Activated T-cell treated with anti-CD3 and anti-CD28 coated beads, Interleukin-2, amount 50 U/mL, for 72 hours (primary cell): Measurements from ENCODE around the gene ACADVL. TPM values are rescaled to one million over a fixed set of nuclear protein-coding genes. Genes with fewer than 3 reads are reported as not detected.
A peak's percentile ranks its signal among the peaks of the same experiment; 100 is the strongest.

Source experiments
- ATAC-seq, 2 donors: fragments of 150-1000 bp; cut with Tn5 transposase; replicated peaks in 1 of 2; 2 replicates each; pipeline ENCODE4 v1.10.0; 2021; ENCODE audit warnings: moderate library complexity in 2 of 2, mild to moderate bottlenecking in 1 of 2
- DNase-seq, 2 donors: peaks; one replicate each; pipeline ENCODE4 v3.0.0; 2021 to 2022; ENCODE audit warnings: mixed read lengths in 1 of 2
- H3K27ac Mint-ChIP-seq: one replicate; pipeline ENCODE4 v1.8.0; 2022; ENCODE audit warnings: mild to moderate bottlenecking, moderate library complexity, mixed read lengths
- H3K27me3 Mint-ChIP-seq: one replicate; pipeline ENCODE4 v1.8.0; 2022; ENCODE audit warnings: low read depth, mixed read lengths
- H3K36me3 Mint-ChIP-seq, 2 donors: one replicate each; pipeline ENCODE4 v1.8.0; 2022; ENCODE audit warnings: mixed read lengths in 2 of 2, mild to moderate bottlenecking in 1 of 2; ENCODE audit not compliant: insufficient read depth in 2 of 2
- H3K4me1 Mint-ChIP-seq: one replicate; pipeline ENCODE4 v1.8.0; 2022; ENCODE audit warnings: low read depth, mixed read lengths
- H3K4me3 Mint-ChIP-seq, 2 donors: one replicate each; pipeline ENCODE4 v1.8.0; 2022; ENCODE audit warnings: mild to moderate bottlenecking in 2 of 2, mixed read lengths in 2 of 2, moderate library complexity in 2 of 2
- H3K9me3 Mint-ChIP-seq, 2 donors: one replicate each; pipeline ENCODE4 v1.8.0; 2022; ENCODE audit warnings: mixed read lengths in 2 of 2
- total RNA-seq, 2 donors: library from RNA; stranded (reverse); gene quantifications; one replicate each; pipeline ENCODE4 v1.2.3, GENCODE V29; 2022

ACADVL gene
- total RNA-seq, 2 donors from 2014 or later = 335 to 386 TPM

DNA sequence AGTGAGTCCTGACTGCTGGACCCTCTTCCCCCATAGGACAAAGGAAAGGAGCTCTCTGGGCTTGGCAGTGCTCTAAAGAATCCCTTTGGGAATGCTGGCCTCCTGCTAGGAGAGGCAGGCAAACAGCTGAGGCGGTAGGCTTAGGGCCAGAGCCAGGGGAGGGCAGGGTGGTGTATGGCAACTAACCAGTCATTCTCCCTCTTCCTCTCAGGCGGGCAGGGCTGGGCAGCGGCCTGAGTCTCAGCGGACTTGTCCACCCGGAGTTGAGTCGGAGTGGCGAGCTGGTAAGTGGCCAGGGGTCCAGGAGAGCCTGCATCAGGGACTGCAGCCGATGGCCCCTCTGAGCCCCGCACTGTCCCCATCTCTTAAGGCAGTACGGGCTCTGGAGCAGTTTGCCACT is 4.4 kb downstream of the ACADVL start:
- DNase-seq (no peak), ATAC-seq (no peak)
- no peaks in the 10 kb centered on the region for H3K9me3 Mint-ChIP-seq
- H3K27me3 Mint-ChIP-seq = no peaks in the 10 kb centered on the region
- no peak overlapping the region for H3K27ac Mint-ChIP-seq
- H3K4me1 Mint-ChIP-seq = peaks cover 35% of the 10 kb centered on the region
- H3K4me3 Mint-ChIP-seq = no peak overlapping the region
- H3K36me3 Mint-ChIP-seq = peaks cover 1 to 4% of the 10 kb centered on the region in 2 donors

DNA sequence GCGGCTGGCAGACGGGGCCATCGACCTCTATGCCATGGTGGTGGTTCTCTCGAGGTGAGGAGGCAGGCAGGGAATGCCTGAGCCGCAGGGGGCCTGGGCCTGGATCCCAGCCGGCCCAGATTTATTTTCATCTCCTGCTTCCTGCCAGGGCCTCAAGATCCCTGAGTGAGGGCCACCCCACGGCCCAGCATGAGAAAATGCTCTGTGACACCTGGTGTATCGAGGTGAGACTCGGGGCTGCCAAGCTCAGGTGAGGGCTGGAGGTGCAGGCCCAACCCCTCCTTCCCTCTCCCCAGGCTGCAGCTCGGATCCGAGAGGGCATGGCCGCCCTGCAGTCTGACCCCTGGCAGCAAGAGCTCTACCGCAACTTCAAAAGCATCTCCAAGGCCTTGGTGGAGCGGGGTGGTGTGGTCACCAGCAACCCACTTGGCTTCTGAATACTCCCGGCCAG is 4.9 kb downstream of the ACADVL start:
- Mint-ChIP-seq H3K9me3 (no peaks in the 10 kb centered on the region), H3K4me1 (peaks cover 29% of the 10 kb centered on the region), H3K4me3 (no peak overlapping the region), H3K27ac (no peak overlapping the region), H3K36me3 (peaks cover 3 to 4% of the 10 kb centered on the region in 2 donors), H3K27me3 (no peaks in the 10 kb centered on the region)
- DNase-seq = no peak
- ATAC-seq = no peak

DNA sequence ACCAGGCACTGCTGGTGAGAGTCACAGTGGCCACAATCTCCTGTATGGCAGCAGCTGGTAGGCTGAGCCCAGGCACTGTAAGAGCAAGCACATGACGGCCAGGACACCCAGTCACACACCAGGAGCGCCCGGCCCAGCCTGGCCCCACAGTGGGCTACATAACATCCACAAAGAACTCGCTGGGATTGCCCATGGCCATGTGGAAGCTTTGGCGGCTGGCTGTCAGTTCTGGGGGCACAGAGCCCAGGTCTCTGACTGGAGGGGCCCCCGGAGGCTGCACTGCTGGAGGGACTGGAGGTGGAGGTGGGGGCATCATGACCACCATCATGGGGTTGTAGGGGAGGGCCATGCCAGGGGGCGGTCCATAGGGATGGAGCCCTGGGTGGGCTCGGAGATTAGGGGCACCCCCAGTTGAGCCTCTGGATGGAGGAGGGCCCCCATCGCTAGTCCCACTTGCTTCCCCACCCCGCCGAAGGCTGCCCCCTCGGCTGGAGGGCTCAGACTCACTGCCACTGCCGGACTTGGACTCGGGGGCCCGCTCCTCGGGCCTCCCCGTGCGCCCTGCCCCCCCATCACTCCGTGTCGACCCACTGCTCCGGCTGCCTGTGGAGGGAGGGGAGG is 6.1 kb downstream of the ACADVL start:
- no peaks in the 10 kb centered on the region for H3K27me3 Mint-ChIP-seq
- DNase-seq (no peak), ATAC-seq (no peak)
- peaks cover 5% of the 10 kb centered on the region in 2 donors for H3K36me3 Mint-ChIP-seq
- H3K4me1 Mint-ChIP-seq = peaks cover 29% of the 10 kb centered on the region
- no peaks in the 10 kb centered on the region for H3K9me3 Mint-ChIP-seq
- no peak overlapping the region for H3K27ac Mint-ChIP-seq
- no peak overlapping the region for H3K4me3 Mint-ChIP-seq

DNA sequence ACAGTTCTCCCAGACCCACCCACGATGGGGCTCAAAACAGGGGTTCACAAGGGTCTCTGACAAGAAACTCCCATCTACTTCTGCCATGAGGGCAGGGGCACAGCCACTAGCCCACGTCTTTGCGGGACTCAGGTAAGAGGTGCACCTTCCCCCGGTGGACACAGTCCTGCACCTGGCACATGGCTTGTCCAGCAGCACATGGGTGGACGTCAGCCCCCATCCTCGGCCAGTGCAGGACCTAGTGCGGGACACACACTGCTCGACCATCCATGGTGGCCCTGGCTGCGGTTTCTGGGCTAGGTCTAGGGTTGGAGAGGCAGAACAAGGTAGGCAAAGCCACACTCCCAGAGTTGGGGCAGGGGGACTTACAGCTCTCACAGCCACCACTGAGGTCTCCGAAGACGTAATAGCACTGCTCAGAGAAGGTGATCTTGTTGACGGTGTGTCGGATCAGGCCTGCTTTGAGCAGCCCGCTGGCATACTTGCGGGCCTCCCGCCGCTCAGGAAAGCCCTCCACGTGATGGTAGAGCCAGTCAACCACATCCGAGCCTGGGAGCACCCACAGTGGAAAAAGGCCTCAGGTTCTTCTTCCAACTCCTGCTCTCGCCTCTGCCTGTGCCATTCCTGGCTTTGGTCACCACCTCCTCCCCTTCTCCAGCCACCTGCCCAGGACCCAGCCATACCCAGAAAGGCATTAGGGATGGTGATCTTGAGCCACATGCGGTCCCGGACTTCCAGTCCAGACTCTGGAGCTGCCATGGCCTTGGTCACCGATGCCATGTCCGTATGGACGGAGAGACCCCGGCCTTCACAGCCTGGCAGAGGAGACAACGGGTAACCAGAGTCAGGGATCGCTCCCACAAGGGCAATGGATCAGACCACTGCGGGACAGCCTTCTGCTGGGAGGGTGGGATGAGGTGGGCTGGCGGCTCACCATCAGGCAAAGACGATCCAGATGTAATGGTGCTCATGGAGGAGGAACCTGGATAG is 7.3 kb downstream of the ACADVL start:
- Mint-ChIP-seq H3K27me3 (no peaks in the 10 kb centered on the region), H3K36me3 (peaks cover 5 to 6% of the 10 kb centered on the region in 2 donors), H3K4me3 (no peak overlapping the region), H3K27ac (no peak overlapping the region), H3K9me3 (no peaks in the 10 kb centered on the region), H3K4me1 (peaks cover 29% of the 10 kb centered on the region)
- no peak for DNase-seq
- ATAC-seq = no peak

- H3K4me3 Mint-ChIP-seq = no peak overlapping the region
- no peaks in the 10 kb centered on the region for H3K27me3 Mint-ChIP-seq
- H3K27ac Mint-ChIP-seq = no peak overlapping the region
- H3K9me3 Mint-ChIP-seq = no peaks in the 10 kb centered on the region
- no peak for DNase-seq
- H3K36me3 Mint-ChIP-seq = peaks cover 5 to 7% of the 10 kb centered on the region in 2 donors
- ATAC-seq = no peak
- peaks cover 39% of the 10 kb centered on the region for H3K4me1 Mint-ChIP-seq
Measured at GRCh38 chr17:7228920-7229319, 9.2 kb downstream of the ACADVL start.

- Mint-ChIP-seq H3K9me3 (no peaks in the 10 kb centered on the region), H3K27me3 (no peaks in the 10 kb centered on the region), H3K27ac (no peak overlapping the region), H3K4me1 (peaks cover 40% of the 10 kb centered on the region), H3K36me3 (peaks cover 6 to 8% of the 10 kb centered on the region in 2 donors), H3K4me3 (no peak overlapping the region)
- ATAC-seq = no peak
- no peak for DNase-seq
Measured at GRCh38 chr17:7229504-7229903, 9.8 kb downstream of the ACADVL start.

DNA sequence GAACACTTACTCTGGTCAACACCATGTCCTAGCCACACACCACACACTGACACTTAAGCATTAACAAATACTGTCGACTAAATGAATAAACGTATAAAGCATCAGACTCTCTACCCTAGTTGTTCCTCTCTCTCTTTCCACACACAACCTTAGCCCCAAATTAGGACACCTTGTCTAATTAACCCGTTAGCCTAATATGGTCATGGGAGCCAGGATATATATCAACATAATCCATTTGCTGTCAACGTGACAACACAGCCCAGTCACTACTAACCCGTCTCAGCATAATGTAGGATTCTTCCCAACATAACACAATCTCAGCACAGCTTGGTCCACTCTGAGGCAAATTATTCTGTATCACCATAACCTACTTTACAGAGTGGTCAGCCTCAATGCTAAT is 12.4 kb downstream of the ACADVL start:
- peak overlapping the region; percentile 36 to 89 for H3K4me3 Mint-ChIP-seq
- peaks cover 8 to 14% of the 10 kb centered on the region in 2 donors for H3K36me3 Mint-ChIP-seq
- H3K4me1 Mint-ChIP-seq = peaks cover 66% of the 10 kb centered on the region
- H3K27me3 Mint-ChIP-seq = no peaks in the 10 kb centered on the region
- no peak for ATAC-seq
- H3K9me3 Mint-ChIP-seq = no peaks in the 10 kb centered on the region
- DNase-seq = no peak
- no peak overlapping the region for H3K27ac Mint-ChIP-seq

- peak; percentile 1 to 3 for ATAC-seq
- peaks cover 65% of the 10 kb centered on the region for H3K4me1 Mint-ChIP-seq
- no peak for DNase-seq
Measured at GRCh38 chr17:7233701-7234082, 14.0 kb downstream of the ACADVL start.

GRCh38 chr17:7234083-7234951 is 14.6 kb downstream of the ACADVL start, which contains the start of gene DVL2:
DVL2 (minus strand) TSS chr17:7234517; CDS start chr17:7234262, 255 bp downstream.
- peak; percentile 95 to 98 for DNase-seq
- Mint-ChIP-seq H3K27ac (peak within 1 kb of the TSS; percentile 79), H3K27me3 (no peaks in the 10 kb centered on the region), H3K4me3 (peak within 1 kb of the TSS; percentile 85 to 89), H3K9me3 (no peaks in the 10 kb centered on the region), H3K36me3 (peaks cover 10 to 16% of the 10 kb centered on the region in 2 donors), H3K4me1 (peaks cover 65% of the 10 kb centered on the region)
- ATAC-seq = peak; percentile 57 to 60

More at GRCh38 chr17:7233701-7234082, 14.0 kb downstream of the ACADVL start:
- Mint-ChIP-seq H3K27ac (peak overlapping the region; percentile 79), H3K27me3 (no peaks in the 10 kb centered on the region), H3K36me3 (peaks cover 8 to 15% of the 10 kb centered on the region in 2 donors), H3K9me3 (no peaks in the 10 kb centered on the region), H3K4me3 (peak overlapping the region; percentile 85 to 89)

DNA sequence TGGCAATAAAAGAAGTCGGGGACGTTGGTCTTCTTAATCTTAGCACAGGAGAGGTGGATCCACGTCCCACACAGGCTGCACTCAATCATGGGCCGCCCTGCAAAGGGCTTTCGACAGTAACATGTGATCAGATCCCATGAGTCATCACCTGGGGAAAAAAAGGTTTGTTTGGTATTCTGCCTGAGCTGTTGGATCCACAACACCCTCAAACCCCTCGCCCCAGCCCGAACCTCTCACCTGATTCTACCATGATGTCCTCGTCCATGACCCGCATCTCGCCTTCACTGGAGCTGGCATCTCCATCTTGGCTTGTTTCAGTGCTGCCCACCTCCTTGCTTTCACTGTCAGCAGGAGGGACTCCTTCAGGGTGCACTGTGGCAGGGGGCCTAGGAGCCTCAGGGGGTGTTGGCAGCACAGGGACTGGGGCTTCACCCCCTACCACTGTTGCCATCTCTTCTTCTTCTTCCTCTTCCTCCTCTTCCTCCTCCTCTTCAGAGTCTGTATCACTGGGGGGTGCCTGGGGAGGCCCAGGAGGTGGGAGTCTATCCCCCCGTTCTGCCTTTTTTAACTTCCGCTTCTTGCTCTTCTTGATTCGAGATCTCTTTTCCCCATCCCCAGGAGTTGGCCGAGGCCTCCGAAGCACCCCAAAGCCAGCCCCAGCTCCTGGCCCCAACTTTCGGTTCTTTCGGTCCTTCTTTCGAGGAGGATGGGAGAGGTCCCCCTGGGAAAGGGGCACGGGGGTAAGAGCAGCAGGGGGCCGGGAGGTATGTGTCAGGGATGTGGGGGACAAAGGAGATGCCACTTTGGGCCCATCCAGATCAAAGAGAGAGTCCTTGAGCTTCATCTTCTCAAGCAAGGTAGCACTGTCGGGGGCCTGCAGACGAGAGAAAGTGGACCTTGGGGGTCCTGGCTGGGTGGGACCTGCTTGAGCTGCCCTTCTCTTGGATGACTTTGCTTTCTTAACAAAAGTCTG is 16.2 kb downstream of the ACADVL start:
- ATAC-seq (no peak), DNase-seq (no peak)
- peak overlapping the region; percentile 11 for H3K27ac Mint-ChIP-seq
- H3K4me3 Mint-ChIP-seq = peak overlapping the region; percentile 85 to 89
- peaks cover 8 to 12% of the 10 kb centered on the region in 2 donors for H3K36me3 Mint-ChIP-seq
- no peaks in the 10 kb centered on the region for H3K27me3 Mint-ChIP-seq
- peaks cover 72% of the 10 kb centered on the region for H3K4me1 Mint-ChIP-seq
- no peaks in the 10 kb centered on the region for H3K9me3 Mint-ChIP-seq

DNA sequence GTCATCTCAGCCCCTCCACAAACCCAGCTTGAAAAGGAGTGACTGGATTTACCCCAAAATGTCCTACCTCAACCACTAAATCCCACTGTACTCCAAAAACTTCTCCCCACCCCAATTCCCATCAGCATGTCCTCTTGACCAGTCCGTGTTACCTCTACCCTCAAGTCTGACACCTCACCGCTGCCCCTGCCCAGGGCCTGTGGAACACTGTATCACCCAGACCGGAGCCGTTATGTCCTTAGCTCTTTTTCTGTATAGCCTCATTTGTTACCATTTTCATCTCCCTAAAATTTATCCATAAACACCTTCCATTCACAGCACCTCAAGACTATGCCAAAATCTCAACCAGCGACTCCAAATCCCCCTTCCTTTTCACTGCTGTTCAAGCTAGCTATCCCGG is 17.1 kb downstream of the ACADVL start:
- Mint-ChIP-seq H3K27me3 (no peaks in the 10 kb centered on the region), H3K9me3 (no peaks in the 10 kb centered on the region), H3K27ac (peak overlapping the region; percentile 83), H3K4me3 (peak overlapping the region; percentile 93 to 100), H3K36me3 (peaks cover 11 to 13% of the 10 kb centered on the region in 2 donors), H3K4me1 (peaks cover 72% of the 10 kb centered on the region)
- DNase-seq (no peak), ATAC-seq (no peak)
